Kidney epithelial cell (primary cell): Measurements from ENCODE around the gene HOXD4. TPM values are rescaled to one million over a fixed set of nuclear protein-coding genes. Genes with fewer than 3 reads are reported as not detected.

Experiments
- DNase-seq: peaks from one replicate; pipeline ENCODE4 v3.0.0-alpha.2; 2010; ENCODE audit warnings: low read depth
- H3K27me3 ChIP-seq: 2 replicates; pipeline ENCODE4 v1.6.0; 2011; ENCODE audit warnings: low read length; ENCODE audit not compliant: control insufficient read depth, insufficient read depth
- H3K36me3 ChIP-seq: 2 replicates; pipeline ENCODE4 v1.5.1; 2011; ENCODE audit warnings: low read length; ENCODE audit not compliant: control insufficient read depth, insufficient read depth
- H3K4me3 ChIP-seq: 2 replicates; pipeline ENCODE4 v1.5.1; 2011; ENCODE audit warnings: low read depth, mild to moderate bottlenecking, control low read depth, low read length
- CTCF ChIP-seq: IDR thresholded peaks from 2 replicates; pipeline ENCODE4 v1.5.1; 2011; ENCODE audit warnings: mild to moderate bottlenecking, moderate library complexity, low read length, control low read depth, inconsistent platforms; ENCODE audit not compliant: insufficient read depth, poor library complexity, severe bottlenecking
- total RNA-seq: library from RNA; depleted of rRNA; stranded (reverse); fragments of >200 nt; gene quantifications from 2 replicates; pipeline ENCODE4 v1.2.3, GENCODE V29; 2015

HOXD4 gene
- total RNA-seq, 1 donor from 2014 or later: 5.4 TPM

DNA sequence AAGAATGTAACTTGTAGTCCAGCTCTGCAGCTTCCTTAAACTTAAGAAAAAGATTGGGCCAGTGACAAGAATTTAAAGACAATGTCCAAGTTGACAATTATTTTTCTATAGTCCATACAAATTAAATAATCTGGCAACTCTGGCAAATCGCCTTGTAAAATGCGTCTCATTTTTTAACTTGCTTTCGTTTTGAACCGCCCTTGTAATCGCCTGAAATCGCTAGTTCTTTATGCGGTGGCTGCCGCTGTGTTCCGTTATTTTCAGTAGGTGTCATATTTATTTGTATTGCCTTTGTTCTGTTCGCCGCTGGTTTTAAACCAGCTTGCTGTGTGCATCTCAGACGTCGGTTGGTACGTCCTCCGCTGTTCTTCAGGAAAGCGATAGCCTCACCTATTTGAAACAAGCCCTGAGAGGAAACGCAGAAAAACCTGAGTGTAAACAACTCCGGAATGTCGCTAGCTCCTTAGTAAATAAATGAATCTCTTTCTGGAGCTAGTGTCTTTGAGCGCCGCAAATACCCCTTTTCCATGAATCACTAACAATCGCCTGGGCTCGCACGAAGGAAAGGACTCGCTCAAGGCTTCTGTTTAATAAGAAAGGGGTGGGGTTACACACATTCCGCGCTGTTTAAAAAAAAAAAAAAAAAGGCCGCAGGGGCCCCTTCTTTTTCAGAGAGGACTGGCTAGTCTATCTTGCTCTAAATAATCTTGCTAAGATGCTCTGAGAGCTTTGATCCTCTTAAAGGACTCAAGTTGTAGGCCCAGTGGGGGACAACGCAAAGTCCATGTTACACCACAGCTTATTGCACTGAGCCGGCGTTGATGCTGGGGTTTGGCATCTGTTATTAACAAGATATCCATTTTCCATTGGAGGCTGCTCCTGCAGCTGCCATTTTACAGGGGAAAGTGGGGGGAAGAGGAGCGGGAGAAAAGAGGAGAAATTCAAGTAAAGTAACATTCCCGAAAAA, 18.9 kb upstream of the HOXD4 start:
- Histone ChIP-seq H3K27me3 (no peaks in the 10 kb centered on the region), H3K4me3 (peak overlapping the region; percentile 67), H3K36me3 (no peaks in the 10 kb centered on the region)
- DNase-seq: no peak
- no peak for TF ChIP-seq CTCF

GRCh38 chr2:176133389-176133788, 18.0 kb upstream of the HOXD4 start:
- no peaks in the 10 kb centered on the region for H3K36me3 ChIP-seq
- no peak overlapping the region for H3K4me3 ChIP-seq
- no peak for DNase-seq
- no peak for TF ChIP-seq CTCF
- H3K27me3 ChIP-seq: no peaks in the 10 kb centered on the region

GRCh38 chr2:176134035-176134434, 17.3 kb upstream of the HOXD4 start:
- DNase-seq: no peak
- Histone ChIP-seq H3K27me3 (no peaks in the 10 kb centered on the region), H3K4me3 (no peak overlapping the region), H3K36me3 (no peaks in the 10 kb centered on the region)
- TF ChIP-seq CTCF: no peak

- peak; percentile 4 for TF ChIP-seq CTCF
- no peak for DNase-seq
- H3K27me3 ChIP-seq: no peaks in the 10 kb centered on the region
- no peak overlapping the region for H3K4me3 ChIP-seq
- no peaks in the 10 kb centered on the region for H3K36me3 ChIP-seq
Measured at GRCh38 chr2:176135035-176135440, 16.3 kb upstream of the HOXD4 start.

DNA sequence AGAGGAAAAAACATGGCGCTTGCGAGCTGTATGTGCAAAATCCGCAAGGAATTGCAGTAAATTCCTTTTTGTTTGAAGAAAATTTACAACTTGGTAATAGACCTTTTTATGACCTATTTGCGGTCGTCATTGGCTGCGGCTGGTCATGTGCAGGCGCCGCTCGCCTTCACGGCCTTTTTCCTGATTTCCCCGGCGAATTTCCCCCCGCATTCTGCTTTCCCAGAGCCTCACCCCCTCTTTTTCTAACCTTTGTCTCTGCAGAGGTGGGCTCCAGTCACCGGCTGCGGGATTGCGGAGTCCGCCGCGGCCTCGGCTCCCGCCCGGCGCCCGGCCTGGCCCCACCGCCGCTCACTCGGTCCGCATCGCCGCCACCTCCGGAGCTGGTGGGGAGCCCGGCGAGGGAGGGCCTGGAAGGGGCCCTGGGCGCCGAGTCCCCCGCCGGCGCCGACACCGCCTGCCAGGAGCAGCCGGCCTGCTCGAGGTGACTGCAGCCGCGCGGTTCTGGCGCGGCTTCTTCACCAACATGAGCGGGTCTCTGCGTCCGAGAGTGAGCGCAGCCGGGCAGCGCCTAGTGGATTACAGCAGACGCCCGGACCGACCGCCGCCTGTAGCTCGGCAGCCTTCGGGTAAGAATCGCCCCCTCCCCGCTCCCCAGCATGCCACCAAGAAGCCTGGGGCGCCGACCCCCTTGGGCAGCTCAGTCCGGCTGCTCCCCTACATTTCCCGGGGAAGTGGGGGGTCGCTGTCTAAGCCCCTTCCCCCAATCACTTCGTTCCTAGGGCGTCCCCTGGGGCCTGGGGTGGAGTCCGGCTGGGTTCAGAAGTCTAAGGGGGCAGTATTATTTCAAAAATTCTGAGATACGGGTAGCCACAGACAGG, 14.7 kb upstream of the HOXD4 start:
- Histone ChIP-seq H3K4me3 (peak overlapping the region; percentile 92), H3K36me3 (no peaks in the 10 kb centered on the region), H3K27me3 (no peaks in the 10 kb centered on the region)
- DNase-seq: no peak
- no peak for TF ChIP-seq CTCF
